GM12874 (cell line): Measurements from ENCODE around the gene TGFBRAP1.

Source experiments
- TF ChIP-seq, protein P1 (sequence below): IDR thresholded peaks from 2 replicates; pipeline ENCODE4 v1.5.1; 2011; ENCODE audit warnings: low read depth, mild to moderate bottlenecking, control low read depth, low read length, moderate library complexity; ENCODE audit not compliant: insufficient read depth

Gene TGFBRAP1

DNA sequence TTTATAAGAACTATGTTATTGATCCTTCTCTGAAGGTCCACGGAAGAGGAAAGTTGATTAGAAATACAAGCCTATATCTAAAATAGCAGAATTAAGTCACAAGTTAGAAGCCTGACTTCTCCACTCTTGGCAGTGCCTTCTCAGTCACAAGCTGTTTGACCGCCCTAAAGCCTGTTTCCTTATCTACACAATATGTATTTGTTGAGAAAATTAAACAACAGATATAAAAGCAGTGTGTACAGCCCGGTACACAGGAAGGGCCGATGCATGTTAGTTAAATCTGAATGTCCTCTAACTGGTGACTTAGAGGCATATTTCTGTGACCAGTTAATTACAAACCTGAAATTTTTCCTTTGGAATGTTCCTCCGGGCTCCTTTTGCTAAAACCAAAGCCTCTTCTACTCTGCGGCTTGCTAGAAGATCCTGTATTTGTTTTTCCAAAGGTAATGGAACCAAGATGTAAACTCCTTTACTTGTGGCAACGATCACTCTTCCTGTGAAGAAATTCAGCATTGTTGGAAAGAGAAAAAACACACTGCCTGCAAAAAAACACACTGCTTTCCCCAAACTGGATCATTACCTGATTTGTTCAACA lies 33.4 kb downstream of the TGFBRAP1 start:
- TF ChIP-seq, protein P1, sequence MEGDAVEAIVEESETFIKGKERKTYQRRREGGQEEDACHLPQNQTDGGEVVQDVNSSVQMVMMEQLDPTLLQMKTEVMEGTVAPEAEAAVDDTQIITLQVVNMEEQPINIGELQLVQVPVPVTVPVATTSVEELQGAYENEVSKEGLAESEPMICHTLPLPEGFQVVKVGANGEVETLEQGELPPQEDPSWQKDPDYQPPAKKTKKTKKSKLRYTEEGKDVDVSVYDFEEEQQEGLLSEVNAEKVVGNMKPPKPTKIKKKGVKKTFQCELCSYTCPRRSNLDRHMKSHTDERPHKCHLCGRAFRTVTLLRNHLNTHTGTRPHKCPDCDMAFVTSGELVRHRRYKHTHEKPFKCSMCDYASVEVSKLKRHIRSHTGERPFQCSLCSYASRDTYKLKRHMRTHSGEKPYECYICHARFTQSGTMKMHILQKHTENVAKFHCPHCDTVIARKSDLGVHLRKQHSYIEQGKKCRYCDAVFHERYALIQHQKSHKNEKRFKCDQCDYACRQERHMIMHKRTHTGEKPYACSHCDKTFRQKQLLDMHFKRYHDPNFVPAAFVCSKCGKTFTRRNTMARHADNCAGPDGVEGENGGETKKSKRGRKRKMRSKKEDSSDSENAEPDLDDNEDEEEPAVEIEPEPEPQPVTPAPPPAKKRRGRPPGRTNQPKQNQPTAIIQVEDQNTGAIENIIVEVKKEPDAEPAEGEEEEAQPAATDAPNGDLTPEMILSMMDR, result no peak

DNA sequence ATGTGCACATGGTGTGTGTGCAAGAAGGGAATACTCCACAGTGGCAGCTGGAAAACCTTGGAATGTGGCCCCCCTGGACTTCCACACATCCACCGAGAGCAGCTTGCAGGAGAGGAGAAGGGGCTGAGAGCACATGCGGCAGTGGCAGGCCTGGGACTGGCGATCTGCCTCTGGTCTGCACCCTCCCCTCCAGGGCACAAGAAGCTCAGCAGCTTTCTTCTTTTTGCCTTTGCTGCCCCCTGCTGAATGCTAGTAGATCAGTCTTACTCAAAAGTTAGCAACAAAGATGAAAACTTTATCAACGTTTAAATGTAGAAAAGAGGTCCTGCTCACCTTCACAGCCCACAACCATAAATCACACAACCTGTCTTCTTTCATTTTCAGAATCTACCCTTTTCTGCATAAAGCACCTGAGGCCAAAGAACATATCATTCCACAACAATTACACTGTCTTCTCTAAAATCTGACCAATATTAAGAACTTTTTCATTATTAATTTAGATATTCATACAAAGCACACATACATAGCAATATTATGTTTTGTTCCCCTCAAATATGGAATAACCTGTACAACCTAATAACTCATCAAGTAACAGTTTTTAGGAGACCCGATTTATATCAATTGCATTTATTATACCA lies 34.6 kb downstream of the TGFBRAP1 start:
- TF ChIP-seq, protein P1, result peak; percentile 58

DNA sequence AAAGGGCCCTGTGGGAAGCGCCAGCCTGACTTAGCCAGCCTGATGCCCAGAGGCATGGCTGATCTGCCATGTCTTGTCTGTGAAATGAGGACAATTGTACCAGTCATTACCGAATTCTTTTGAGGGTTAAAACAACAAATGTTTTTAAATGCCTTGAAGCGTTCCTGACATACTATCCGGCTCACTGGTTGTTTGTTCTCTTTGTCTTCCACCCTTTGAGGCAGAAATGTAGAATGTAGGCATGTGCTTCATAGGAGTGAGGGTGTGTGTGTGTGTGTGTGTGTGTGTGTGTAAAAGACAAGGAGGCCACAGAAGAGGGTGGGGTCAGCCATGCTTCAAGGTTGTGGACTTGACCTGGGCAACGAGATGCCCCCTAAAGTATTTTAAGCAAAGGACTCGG lies 35.5 kb downstream of the TGFBRAP1 start:
- TF ChIP-seq, protein P1, result no peak

DNA sequence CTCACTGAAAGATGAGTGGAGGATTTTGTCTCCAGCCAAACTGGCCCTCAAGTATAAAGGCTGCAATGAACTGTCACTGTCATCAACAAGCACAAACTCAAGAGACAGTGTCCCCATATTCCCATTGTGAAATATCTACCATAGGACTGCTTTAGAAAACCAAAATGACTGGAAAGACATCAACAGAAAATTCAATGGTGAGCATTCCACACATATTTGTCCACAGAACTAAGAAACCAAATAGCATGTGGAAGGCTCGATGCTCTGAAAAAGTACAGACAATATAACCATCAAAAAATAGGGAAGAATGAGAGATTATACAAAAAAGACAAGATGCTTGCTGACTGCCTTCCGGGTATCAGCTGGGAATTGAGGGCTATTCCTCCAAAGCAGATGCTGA lies 37.6 kb downstream of the TGFBRAP1 start:
- TF ChIP-seq, protein P1, result no peak

DNA sequence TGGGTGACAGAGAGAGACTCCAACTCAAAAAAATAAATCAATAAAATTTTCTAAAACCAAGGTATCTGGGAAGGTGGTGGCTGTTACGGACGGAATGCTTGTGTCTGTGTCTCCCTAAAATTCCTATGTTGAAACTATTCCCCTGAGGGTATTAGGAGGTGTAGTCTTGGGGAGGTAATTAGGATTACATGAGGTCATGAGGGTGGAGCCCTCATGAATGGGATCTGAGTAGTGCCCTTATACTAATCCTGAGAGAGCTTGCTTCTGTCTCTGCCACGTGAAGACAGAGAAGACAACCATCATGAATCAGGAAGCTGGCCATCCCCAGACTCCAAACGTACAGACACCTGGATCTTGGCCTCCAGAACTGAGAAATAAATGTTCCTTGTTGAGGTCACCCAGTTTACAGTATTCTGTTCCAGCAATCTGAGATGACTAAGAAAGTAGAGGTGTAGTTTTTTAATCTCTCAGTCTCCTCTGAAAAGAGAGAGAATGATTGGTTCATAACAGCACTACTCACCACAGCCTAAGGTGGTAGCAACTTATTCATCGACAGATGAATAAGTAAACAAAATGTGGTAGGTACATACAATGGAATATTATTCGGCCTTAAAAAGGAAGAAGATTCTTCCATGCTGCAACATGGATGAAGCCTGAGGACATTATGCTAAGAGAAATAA lies 38.4 kb downstream of the TGFBRAP1 start:
- TF ChIP-seq, protein P1, result no peak

DNA sequence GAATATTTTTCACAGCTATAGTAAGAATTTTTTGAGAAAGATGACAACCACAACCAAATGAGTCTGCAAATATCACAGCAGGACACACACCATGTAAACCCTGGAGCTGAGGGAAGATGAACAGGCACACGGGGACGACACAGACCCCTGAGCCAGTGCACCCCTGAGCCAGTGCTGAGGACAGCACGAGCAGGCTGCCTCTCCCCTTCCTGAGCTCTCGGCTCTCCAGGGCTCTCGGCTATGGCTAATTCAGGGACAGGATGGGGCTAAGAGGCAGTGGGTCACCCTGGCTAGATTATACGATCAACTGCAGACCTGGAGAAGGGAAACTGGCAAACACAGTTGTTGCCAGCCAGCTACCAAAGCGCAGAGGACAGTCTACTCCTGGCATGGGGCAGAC lies 41.4 kb downstream of the TGFBRAP1 start:
- TF ChIP-seq, protein P1, result no peak

DNA sequence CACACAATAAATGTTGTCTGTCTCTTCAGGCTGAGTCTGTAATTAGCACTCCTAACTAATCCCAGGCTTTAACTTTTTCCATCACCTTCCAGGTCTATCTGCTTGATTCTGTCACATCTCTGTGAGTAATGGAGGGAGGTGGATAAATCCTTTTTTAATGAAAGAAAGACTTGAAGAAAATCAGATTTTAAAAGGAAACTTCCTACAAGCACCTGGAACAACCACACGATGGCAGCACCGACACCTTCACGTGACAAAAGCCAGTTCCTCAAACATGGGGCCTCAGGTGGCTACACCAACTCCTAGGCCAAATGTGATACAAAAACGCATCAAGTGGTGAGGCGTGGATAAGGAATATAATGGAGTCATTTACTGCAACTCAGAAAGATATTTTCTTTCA lies 41.8 kb downstream of the TGFBRAP1 start:
- TF ChIP-seq, protein P1, result peak; percentile 28; the same call in 1 of the 2 replicates
